Naive B cell (primary cell): ENCODE results near the gene ATIC. TPM values are rescaled to one million over a fixed set of nuclear protein-coding genes. Genes with fewer than 3 reads are reported as not detected.
A peak's percentile ranks its signal among the peaks of the same experiment; 100 is the strongest.

ENCODE experiments used
- ATAC-seq, 2 donors: fragments of 150-1000 bp; cut with Tn5 transposase; 2 replicates each; pipeline ENCODE4 v1.10.0; 2021; ENCODE audit warnings: low read depth in 2 of 2, mild to moderate bottlenecking in 2 of 2, moderate library complexity in 2 of 2
- DNase-seq: peaks from one replicate; pipeline ENCODE4 v3.0.0; 2022
- H3K27ac Mint-ChIP-seq, 6 donors: one replicate each; pipeline ENCODE4 v1.8.0; 2020 to 2022; ENCODE audit warnings: mild to moderate bottlenecking in 6 of 6, mixed read lengths in 6 of 6, moderate library complexity in 5 of 6, inconsistent platforms in 2 of 6
- H3K27me3 Mint-ChIP-seq, 3 donors: one replicate each; pipeline ENCODE4 v1.8.0; 2021 to 2022; ENCODE audit warnings: mixed read lengths in 3 of 3, mild to moderate bottlenecking in 1 of 3
- H3K36me3 Mint-ChIP-seq, 2 donors: one replicate each; pipeline ENCODE4 v1.8.0; 2020 to 2022; ENCODE audit warnings: mixed read lengths in 2 of 2, inconsistent platforms in 1 of 2, mild to moderate bottlenecking in 1 of 2
- H3K4me1 Mint-ChIP-seq, 3 donors: one replicate each; pipeline ENCODE4 v1.8.0; 2020 to 2022; ENCODE audit warnings: mixed read lengths in 3 of 3, inconsistent platforms in 1 of 3, mild to moderate bottlenecking in 1 of 3, moderate library complexity in 1 of 3
- H3K4me3 Mint-ChIP-seq, 8 donors: one replicate each; pipeline ENCODE4 v1.8.0; 2020 to 2022; ENCODE audit warnings: mild to moderate bottlenecking in 8 of 8, mixed read lengths in 8 of 8, moderate library complexity in 8 of 8, inconsistent platforms in 2 of 8
- H3K9me3 Mint-ChIP-seq, 7 donors: one replicate each; pipeline ENCODE4 v1.8.0; 2020 to 2022; ENCODE audit warnings: mixed read lengths in 7 of 7, mild to moderate bottlenecking in 5 of 7, inconsistent platforms in 2 of 7, moderate library complexity in 1 of 7
- polyA plus RNA-seq, 6 donors: library from polyadenylated mRNA; unstranded; fragments of 300-500 nt; fragmentation: Illumina TruSeq; gene quantifications; one replicate each; pipeline ENCODE4 v1.2.3, GENCODE V29; 2021; ENCODE audit warnings: low read depth in 6 of 6

Gene ATIC
- polyA plus RNA-seq, 6 donors from 2014 or later = 103 to 161 (median 141) TPM

- no peaks in the 10 kb centered on the region for H3K27me3 Mint-ChIP-seq
- ATAC-seq (no peak), DNase-seq (no peak)
- H3K27ac Mint-ChIP-seq = no peak overlapping the region
- H3K4me3 Mint-ChIP-seq = no peak overlapping the region
- H3K36me3 Mint-ChIP-seq = peaks cover 13 to 23% of the 10 kb centered on the region in 2 donors
- H3K4me1 Mint-ChIP-seq = peaks cover 0 to 11% (median 5%) of the 10 kb centered on the region in 3 donors
- H3K9me3 Mint-ChIP-seq = peaks cover 0 to 3% (median 0%) of the 10 kb centered on the region in 7 donors
Observed at GRCh38 chr2:215366440-215367032, 54.7 kb downstream of the ATIC start.

DNA sequence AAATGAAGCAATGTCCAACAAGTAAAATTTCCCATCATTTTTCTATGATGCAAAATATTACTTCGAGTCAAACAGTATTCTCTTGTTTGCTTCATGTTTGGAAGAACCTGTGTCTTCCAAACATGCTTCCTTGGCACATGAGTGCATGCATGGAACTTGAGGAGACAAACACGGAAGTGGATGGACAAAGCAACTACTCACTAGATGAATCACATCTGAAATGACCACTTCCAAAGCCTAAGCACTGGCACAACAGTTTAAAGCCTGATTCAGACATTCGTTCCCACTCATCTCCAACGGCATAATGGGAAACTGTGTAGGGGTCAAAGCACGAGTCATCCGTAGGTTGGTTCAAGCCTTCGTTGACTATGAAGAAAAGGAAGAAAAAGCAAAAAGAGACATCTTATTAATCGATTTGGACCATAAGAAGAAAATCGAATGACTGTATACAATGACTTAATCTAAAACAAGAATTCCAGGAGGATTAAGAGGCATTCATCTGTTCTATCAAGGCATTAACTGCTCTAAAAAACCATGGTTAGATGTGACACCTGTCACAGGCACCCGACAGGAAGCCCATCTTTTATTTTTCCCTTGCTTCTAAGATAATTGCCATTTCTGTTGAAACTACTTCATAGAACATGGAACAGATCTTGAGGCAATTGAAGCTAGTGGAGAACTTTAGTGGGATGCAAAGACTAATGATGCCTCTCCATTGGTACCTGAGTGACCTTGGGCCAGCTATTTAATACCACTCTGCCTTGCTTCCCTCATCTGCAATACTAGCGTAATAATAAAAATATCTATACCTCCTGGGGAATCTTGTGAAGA lies 56.0 kb downstream of the ATIC start:
- DNase-seq = no peak
- Mint-ChIP-seq H3K4me1 (peaks cover 0 to 11% (median 5%) of the 10 kb centered on the region in 3 donors), H3K27ac (no peak overlapping the region), H3K4me3 (no peak overlapping the region), H3K27me3 (no peaks in the 10 kb centered on the region), H3K36me3 (peaks cover 8 to 22% of the 10 kb centered on the region in 2 donors), H3K9me3 (peaks cover 0 to 3% (median 0%) of the 10 kb centered on the region in 7 donors)
- no peak for ATAC-seq

- H3K4me1 Mint-ChIP-seq = peaks cover 0 to 7% (median 0%) of the 10 kb centered on the region in 3 donors
- no peak overlapping the region for H3K27ac Mint-ChIP-seq
- DNase-seq (no peak), ATAC-seq (no peak)
- H3K36me3 Mint-ChIP-seq = peaks cover 8 to 19% of the 10 kb centered on the region in 2 donors
- peaks cover 0 to 3% (median 0%) of the 10 kb centered on the region in 7 donors for H3K9me3 Mint-ChIP-seq
- H3K4me3 Mint-ChIP-seq = no peak overlapping the region
- H3K27me3 Mint-ChIP-seq = no peaks in the 10 kb centered on the region
Observed at GRCh38 chr2:215368493-215368809, 56.6 kb downstream of the ATIC start.

- no peak overlapping the region for H3K4me3 Mint-ChIP-seq
- H3K9me3 Mint-ChIP-seq = peaks cover 0 to 4% (median 0%) of the 10 kb centered on the region in 7 donors
- peaks cover 0 to 4% (median 0%) of the 10 kb centered on the region in 3 donors for H3K4me1 Mint-ChIP-seq
- no peak overlapping the region for H3K27ac Mint-ChIP-seq
- ATAC-seq = no peak
- peaks cover 8 to 11% of the 10 kb centered on the region in 2 donors for H3K36me3 Mint-ChIP-seq
- no peaks in the 10 kb centered on the region for H3K27me3 Mint-ChIP-seq
- DNase-seq = no peak
Observed at GRCh38 chr2:215369181-215369760, 57.4 kb downstream of the ATIC start.

DNA sequence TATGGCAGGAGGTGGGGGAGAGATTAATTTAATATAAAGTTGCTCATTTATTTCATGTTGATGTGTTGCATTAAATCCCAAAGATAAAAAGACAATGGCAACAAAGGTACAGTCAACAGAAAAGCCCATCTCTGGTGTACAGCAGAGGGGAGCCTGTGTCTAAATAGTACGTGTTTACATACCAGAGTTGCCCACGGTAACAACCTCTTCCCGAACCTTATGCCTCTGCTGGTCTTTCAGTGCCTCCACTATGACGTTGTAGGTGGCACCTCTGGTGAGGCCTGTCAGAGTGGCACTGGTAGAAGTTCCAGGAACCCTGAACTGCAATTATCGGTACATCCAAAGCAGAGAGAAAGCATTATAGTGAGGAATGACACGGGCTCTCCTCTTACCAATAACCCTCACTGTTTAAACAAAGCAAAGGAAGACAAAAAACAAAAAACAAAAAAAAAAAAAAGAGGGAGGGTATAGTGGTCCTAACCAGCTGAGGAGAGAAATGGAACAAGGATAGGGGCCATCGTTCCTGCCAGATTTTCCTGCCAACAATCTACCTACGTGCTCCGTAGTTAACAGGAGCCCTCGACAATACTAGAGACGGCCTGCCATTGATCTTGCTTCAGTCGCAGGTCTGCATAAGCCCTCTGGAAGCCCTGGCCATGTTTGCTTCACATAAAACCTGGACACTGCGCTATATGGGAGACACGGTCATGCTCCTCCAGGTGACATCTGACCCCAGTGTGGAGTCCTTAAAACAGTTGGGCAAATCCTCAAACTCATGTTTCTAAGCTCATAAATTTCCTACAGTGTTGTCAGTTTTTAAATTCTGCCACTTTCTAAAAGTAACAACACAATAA lies 58.5 kb downstream of the ATIC start:
- ATAC-seq (no peak), DNase-seq (no peak)
- Mint-ChIP-seq H3K4me3 (no peak overlapping the region), H3K27ac (no peak overlapping the region), H3K36me3 (peaks cover 1 to 8% of the 10 kb centered on the region in 2 donors), H3K27me3 (no peaks in the 10 kb centered on the region), H3K9me3 (peaks cover 0 to 8% (median 0%) of the 10 kb centered on the region in 7 donors), H3K4me1 (no peaks in the 10 kb centered on the region)

- H3K27ac Mint-ChIP-seq = no peak overlapping the region
- H3K27me3 Mint-ChIP-seq = no peaks in the 10 kb centered on the region
- H3K4me3 Mint-ChIP-seq = no peak overlapping the region
- DNase-seq = no peak
- peaks cover 0 to 8% (median 0%) of the 10 kb centered on the region in 7 donors for H3K9me3 Mint-ChIP-seq
- H3K36me3 Mint-ChIP-seq = no peaks in the 10 kb centered on the region
- no peak for ATAC-seq
- H3K4me1 Mint-ChIP-seq = no peaks in the 10 kb centered on the region
Observed at GRCh38 chr2:215371915-215372897, 60.3 kb downstream of the ATIC start.

GRCh38 chr2:215372968-215373649 lies 61.2 kb downstream of the ATIC start:
- ATAC-seq (no peak), DNase-seq (no peak)
- no peaks in the 10 kb centered on the region for H3K36me3 Mint-ChIP-seq
- H3K4me1 Mint-ChIP-seq = no peaks in the 10 kb centered on the region
- H3K27me3 Mint-ChIP-seq = no peaks in the 10 kb centered on the region
- peaks cover 0 to 8% (median 0%) of the 10 kb centered on the region in 7 donors for H3K9me3 Mint-ChIP-seq
- H3K4me3 Mint-ChIP-seq = no peak overlapping the region
- peak overlapping the region in 1 of 6 donors; percentile 12 for H3K27ac Mint-ChIP-seq

- Mint-ChIP-seq H3K27me3 (no peaks in the 10 kb centered on the region), H3K36me3 (no peaks in the 10 kb centered on the region), H3K4me3 (no peak overlapping the region), H3K27ac (no peak overlapping the region), H3K9me3 (peaks cover 0 to 8% (median 0%) of the 10 kb centered on the region in 7 donors), H3K4me1 (no peaks in the 10 kb centered on the region)
- DNase-seq = no peak
- ATAC-seq = no peak
Observed at GRCh38 chr2:215374002-215374401, 62.1 kb downstream of the ATIC start.

GRCh38 chr2:215374642-215375466 lies 63.0 kb downstream of the ATIC start:
- no peak for ATAC-seq
- no peak for DNase-seq
- peaks cover 0 to 8% (median 0%) of the 10 kb centered on the region in 7 donors for H3K9me3 Mint-ChIP-seq
- H3K36me3 Mint-ChIP-seq = no peaks in the 10 kb centered on the region
- H3K27ac Mint-ChIP-seq = no peak overlapping the region
- H3K4me1 Mint-ChIP-seq = no peaks in the 10 kb centered on the region
- no peaks in the 10 kb centered on the region for H3K27me3 Mint-ChIP-seq
- no peak overlapping the region for H3K4me3 Mint-ChIP-seq

- H3K4me1 Mint-ChIP-seq = no peaks in the 10 kb centered on the region
- H3K27me3 Mint-ChIP-seq = no peaks in the 10 kb centered on the region
- H3K4me3 Mint-ChIP-seq = no peak overlapping the region
- no peaks in the 10 kb centered on the region for H3K36me3 Mint-ChIP-seq
- H3K27ac Mint-ChIP-seq = no peak overlapping the region
- ATAC-seq (no peak), DNase-seq (no peak)
- peaks cover 0 to 8% (median 0%) of the 10 kb centered on the region in 7 donors for H3K9me3 Mint-ChIP-seq
Observed at GRCh38 chr2:215375467-215375830, 63.6 kb downstream of the ATIC start.

DNA sequence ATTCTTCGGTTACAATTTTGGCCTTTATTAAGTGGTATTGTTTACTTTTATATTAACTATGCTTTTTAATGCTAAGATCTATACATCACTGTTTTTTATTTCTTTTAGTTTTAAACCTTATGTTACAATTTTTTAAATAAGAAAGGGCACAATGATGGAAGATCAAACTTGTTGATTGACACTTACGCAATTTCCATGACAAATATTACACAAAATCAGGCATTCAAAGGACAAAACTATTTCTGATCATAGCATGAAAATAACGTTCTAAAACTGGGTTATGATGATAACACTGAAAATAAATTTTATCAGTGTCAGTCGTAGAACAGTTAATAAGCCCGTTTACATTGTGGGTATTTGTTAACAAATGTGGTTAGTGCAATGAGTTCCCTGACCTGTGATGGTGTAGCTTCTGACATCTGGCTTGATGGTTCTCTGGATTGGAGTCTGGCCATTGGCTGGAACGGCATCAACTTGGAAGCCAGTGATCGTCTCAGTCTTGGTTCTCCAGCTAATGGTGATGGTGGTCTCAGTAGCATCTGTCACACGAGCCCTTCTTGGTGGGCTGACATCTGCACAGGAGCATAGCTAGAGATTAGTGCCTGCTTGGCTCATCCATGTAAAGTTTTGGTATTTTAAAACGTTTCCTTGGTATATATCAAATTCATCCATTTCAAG lies 64.4 kb downstream of the ATIC start:
- Mint-ChIP-seq H3K27ac (no peak overlapping the region), H3K36me3 (no peaks in the 10 kb centered on the region), H3K4me1 (no peaks in the 10 kb centered on the region), H3K9me3 (peaks cover 0 to 8% (median 0%) of the 10 kb centered on the region in 7 donors), H3K4me3 (no peak overlapping the region), H3K27me3 (no peaks in the 10 kb centered on the region)
- ATAC-seq (no peak), DNase-seq (no peak)
